Heart left ventricle (tissue), 16 donors: ENCODE measurements around the gene EIF4E2. TPM values are rescaled to one million over a fixed set of nuclear protein-coding genes. Genes with fewer than 3 reads are reported as not detected.

Source experiments
- ATAC-seq, 4 donors: fragments of 200-7000 bp; cut with Tn5 transposase; one replicate each; pipeline ENCODE4 v1.9.1; 2020 to 2022; ENCODE audit warnings: moderate library complexity in 4 of 4, mild to moderate bottlenecking in 3 of 4, moderate number of reproducible peaks in 1 of 4
- DNase-seq, 5 donors: peaks; one replicate each; pipeline ENCODE4 v3.0.0-alpha.2; 2020
- H3K27ac ChIP-seq, 12 donors: fragments of 200-600 bp; sonication (generic) in 4 of 12; one replicate each; pipeline versions ENCODE4 v1.5.0 to v1.8.0; 2016 to 2022; ENCODE audit warnings: mild to moderate bottlenecking in 2 of 12
- H3K27me3 ChIP-seq, 9 donors: fragments of 200-600 bp; sonication (generic) in 2 of 9; one replicate each; pipeline versions ENCODE4 v1.5.1 to v1.8.0; 2016 to 2022; ENCODE audit warnings: mild to moderate bottlenecking in 3 of 9
- H3K36me3 ChIP-seq, 9 donors: fragments of 200-600 bp; sonication (generic) in 2 of 9; one replicate each; pipeline versions ENCODE4 v1.5.0 to v1.8.0; 2018 to 2022; ENCODE audit warnings: mild to moderate bottlenecking in 2 of 9
- H3K4me1 ChIP-seq, 12 donors: fragments of 200-600 bp; sonication (generic) in 4 of 12; one replicate each; pipeline versions ENCODE4 v1.5.0 to v1.8.0; 2016 to 2022; ENCODE audit warnings: mild to moderate bottlenecking in 3 of 12
- H3K4me3 ChIP-seq, 12 donors: fragments of 200-600 bp; sonication (generic) in 4 of 12; one replicate each; pipeline versions ENCODE4 v1.5.0 to v1.8.0; 2017 to 2022; ENCODE audit warnings: mild to moderate bottlenecking in 9 of 12, moderate library complexity in 4 of 12
- H3K9me3 ChIP-seq, 12 donors: fragments of 200-600 bp; sonication (generic) in 4 of 12; one replicate each; pipeline versions ENCODE4 v1.5.0 to v1.8.0; 2016 to 2022; ENCODE audit warnings: mild to moderate bottlenecking in 1 of 12
- POLR2A ChIP-seq, 2 donors: fragments of 450-650 bp; IDR thresholded peaks; one replicate each; pipeline ENCODE4 v1.6.1; 2017; ENCODE audit warnings: antibody characterized with exemption in 2 of 2, mild to moderate bottlenecking in 2 of 2, moderate library complexity in 2 of 2
- WGBS, 4 donors: extraction: QIAGEN DNeasy Blood & Tissue Kit in 2 of 4; methylation state at CpG; one replicate each; pipeline versions ENCODE4 v1.1.5 to v1.1.7; 2013 to 2018; 5-methylcytosine and 5-hydroxymethylcytosine counted together
- intact Hi-C, 10 donors: fragments of 100-400 bp; cut with DNase I; formaldehyde crosslinking; loops; one replicate each; pipeline versions ENCODE4 v1.11.1 to v1.14.2; 2022
- polyA plus RNA-seq, 2 donors: library from polyadenylated mRNA; stranded (reverse); fragments of 200-250 nt; gene quantifications; one replicate each; pipeline ENCODE4 v1.2.3, GENCODE V29; 2013
- total RNA-seq, 9 donors: library from RNA; depleted of rRNA in 2 of 9; stranded (reverse); fragments of >200 nt in 2 of 9; fragmentation: NEBNext Ultra II Directional in 3 of 9; extraction: Animal tissue kit (Norgen Biotek cat#: 25700) in 3 of 9; gene quantifications; one replicate each; pipeline versions ENCODE4 v1.1.0 to v1.2.4, GENCODE V29; 2016 to 2023
- TF ChIP-seq, protein P1 (sequence below), 12 donors: fragments of 200-600 bp; sonication (generic) in 4 of 12; IDR thresholded peaks; one replicate each; pipeline versions ENCODE4 v1.5.0 to v1.8.0; 2018 to 2022; ENCODE audit warnings: antibody characterized with exemption in 12 of 12, mild to moderate bottlenecking in 5 of 12
- donor health status: ischemic (EF 13 %, LVEDD 7.1; RV severe dilation, severe dysfunction).
- donor health status: healthy with polysubstance abuse.
- donor health status: DM: no; HTN: yes; CAD: no.
- donor health status: DM: no; HTN: no; CAD: no.
- donor health status: ischemic (EF 25% LVEDD 6.9; RV normal size, moderate dysfunction).
- donor health status: ischemic (EF 25% LVEDD 5.7; RV mildly dilated, moderate dysfunction).
- donor health status: healthy.
- donor health status: DM: yes; HTN: yes; CAD: no.
- donor health status: ischemic (EF 35%, LVEDD 5.7; RV mildly dilated, moderate dysfunction).
- donor health status: nonischemic (EF 11% LVEDD 7.7; RV severe dilation, severe dysfunction).
- donor health status: DM: yes; HTN: yes; CAD: no.
- donor health status: PGD.
- donor health status: ischemic (EF 29% LVEDD 5.4; RV normal size, mild dysfunction).
- donor health status: nonischemic (EF 23%, LVEDD 6.1; RV moderate dilation, normal function).

EIF4E2 gene
- total and polyA plus RNA-seq, 11 donors = 15.3 to 54.0 (median 38.8) TPM

DNA sequence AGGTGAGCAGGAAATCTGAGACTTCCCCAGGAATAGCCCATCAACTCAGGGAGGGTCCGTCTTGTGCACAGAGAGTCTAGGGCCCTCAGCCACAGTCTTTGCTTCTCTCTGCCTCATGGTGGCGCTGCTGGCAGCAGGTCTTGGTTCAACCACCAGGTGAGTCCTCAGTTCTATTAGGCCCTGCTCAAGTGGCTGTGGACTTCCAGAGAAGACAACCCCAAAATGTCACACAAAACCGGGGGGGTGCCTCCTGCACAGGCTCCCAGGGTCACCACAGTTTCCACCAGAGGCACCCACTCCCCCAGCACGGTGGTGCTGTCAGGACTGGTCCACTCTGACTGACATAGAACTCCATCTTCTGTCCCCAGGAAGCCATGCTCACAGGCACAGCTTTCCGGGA, 13.4 kb upstream of the EIF4E2 start:
- H3K27me3 ChIP-seq = peaks cover 0 to 11% (median 0%) of the 10 kb centered on the region in 9 donors
- intact Hi-C loops = no loop called here
- H3K4me1 ChIP-seq = peaks cover 0 to 13% (median 0%) of the 10 kb centered on the region in 12 donors
- no peak overlapping the region for H3K4me3 ChIP-seq
- peak overlapping the region in 3 of 12 donors; percentile 34 to 52 (median 35) for H3K27ac ChIP-seq
- ATAC-seq (no peak), DNase-seq (peak in 1 of 5 donors; percentile 30)
- peaks cover 0 to 7% (median 0%) of the 10 kb centered on the region in 12 donors for H3K9me3 ChIP-seq
- 58 to 75% (median 62%) methylated on average over 5 of the region's 5 CpGs for WGBS, 4 donors
- H3K36me3 ChIP-seq = no peaks in the 10 kb centered on the region
- no peak for TF ChIP-seq POLR2A (IDR thresholded peaks at IDR 0.05)
- TF ChIP-seq, protein P1, sequence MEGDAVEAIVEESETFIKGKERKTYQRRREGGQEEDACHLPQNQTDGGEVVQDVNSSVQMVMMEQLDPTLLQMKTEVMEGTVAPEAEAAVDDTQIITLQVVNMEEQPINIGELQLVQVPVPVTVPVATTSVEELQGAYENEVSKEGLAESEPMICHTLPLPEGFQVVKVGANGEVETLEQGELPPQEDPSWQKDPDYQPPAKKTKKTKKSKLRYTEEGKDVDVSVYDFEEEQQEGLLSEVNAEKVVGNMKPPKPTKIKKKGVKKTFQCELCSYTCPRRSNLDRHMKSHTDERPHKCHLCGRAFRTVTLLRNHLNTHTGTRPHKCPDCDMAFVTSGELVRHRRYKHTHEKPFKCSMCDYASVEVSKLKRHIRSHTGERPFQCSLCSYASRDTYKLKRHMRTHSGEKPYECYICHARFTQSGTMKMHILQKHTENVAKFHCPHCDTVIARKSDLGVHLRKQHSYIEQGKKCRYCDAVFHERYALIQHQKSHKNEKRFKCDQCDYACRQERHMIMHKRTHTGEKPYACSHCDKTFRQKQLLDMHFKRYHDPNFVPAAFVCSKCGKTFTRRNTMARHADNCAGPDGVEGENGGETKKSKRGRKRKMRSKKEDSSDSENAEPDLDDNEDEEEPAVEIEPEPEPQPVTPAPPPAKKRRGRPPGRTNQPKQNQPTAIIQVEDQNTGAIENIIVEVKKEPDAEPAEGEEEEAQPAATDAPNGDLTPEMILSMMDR (IDR thresholded peaks at IDR 0.05) = peak in 3 of 12 donors; percentile 14 to 21 (median 19)

DNA sequence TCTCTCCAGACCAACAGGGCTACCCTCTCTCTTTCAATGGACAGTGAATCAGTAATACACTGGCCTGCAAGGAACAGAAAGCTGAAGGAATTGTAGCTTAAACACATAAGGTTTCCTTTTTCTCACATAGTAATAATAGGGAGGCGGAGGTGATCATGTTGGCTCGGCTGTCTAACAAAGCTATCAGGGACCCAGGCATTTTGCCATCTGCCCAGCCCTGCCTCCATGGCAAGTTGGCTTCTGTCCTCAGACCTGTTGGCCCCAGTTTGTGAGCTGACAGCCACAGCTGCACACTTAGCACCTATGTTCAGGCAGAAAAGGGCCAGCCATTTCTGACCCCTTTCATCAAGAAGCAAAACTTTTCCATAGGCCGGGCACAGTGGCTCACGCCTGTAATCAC, 13.0 kb upstream of the EIF4E2 start:
- H3K27me3 ChIP-seq = peaks cover 0 to 11% (median 0%) of the 10 kb centered on the region in 9 donors
- TF ChIP-seq, protein P1 (IDR thresholded peaks at IDR 0.05) = no peak
- TF ChIP-seq POLR2A (IDR thresholded peaks at IDR 0.05) = no peak
- H3K4me3 ChIP-seq = no peak overlapping the region
- ATAC-seq (peak; percentile 44 to 78 (median 63)), DNase-seq (peak; percentile 44 to 72 (median 63))
- H3K9me3 ChIP-seq = peaks cover 0 to 7% (median 0%) of the 10 kb centered on the region in 12 donors
- H3K27ac ChIP-seq = peak overlapping the region in 3 of 12 donors; percentile 34 to 52 (median 35)
- H3K36me3 ChIP-seq = no peaks in the 10 kb centered on the region
- intact Hi-C loops = no loop called here
- H3K4me1 ChIP-seq = peaks cover 0 to 13% (median 0%) of the 10 kb centered on the region in 12 donors
- WGBS, 4 donors = 46 to 61% (median 58%) methylated on average over 4 of the region's 4 CpGs

DNA sequence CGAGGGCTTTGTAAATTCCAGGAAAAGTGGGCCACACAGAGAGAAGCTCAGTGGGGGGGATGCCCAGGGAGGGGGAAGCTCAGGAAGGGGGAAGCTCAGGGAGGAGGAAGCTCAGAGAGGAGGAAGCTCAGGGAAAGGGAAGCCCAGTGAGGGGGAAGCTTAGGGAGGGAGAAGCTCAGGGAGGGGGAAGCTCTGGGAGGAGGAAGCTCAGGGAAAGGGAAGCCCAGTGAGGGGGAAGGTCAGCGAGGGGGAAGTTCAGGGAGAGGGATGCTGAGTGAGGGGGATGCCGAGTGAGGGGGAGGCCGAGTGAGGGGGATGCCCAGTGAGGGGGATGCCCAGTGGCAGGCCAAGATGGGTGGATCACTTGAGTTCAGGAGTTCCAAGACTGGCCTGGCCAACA, 11.8 kb upstream of the EIF4E2 start:
- intact Hi-C loops = no loop called here
- Histone ChIP-seq H3K4me1 (peaks cover 0 to 13% (median 0%) of the 10 kb centered on the region in 12 donors), H3K9me3 (peaks cover 0 to 7% (median 0%) of the 10 kb centered on the region in 12 donors), H3K36me3 (no peaks in the 10 kb centered on the region), H3K27me3 (peaks cover 0 to 11% (median 0%) of the 10 kb centered on the region in 9 donors), H3K4me3 (no peak overlapping the region), H3K27ac (no peak overlapping the region)
- ATAC-seq (peak in 1 of 4 donors; percentile 4), DNase-seq (peak in 1 of 5 donors; percentile 40)
- TF ChIP-seq, protein P1 (IDR thresholded peaks at IDR 0.05) = no peak
- TF ChIP-seq POLR2A (IDR thresholded peaks at IDR 0.05) = no peak
- WGBS, 4 donors = 44 to 56% (median 45%) methylated on average over 4 of the region's 4 CpGs

DNA sequence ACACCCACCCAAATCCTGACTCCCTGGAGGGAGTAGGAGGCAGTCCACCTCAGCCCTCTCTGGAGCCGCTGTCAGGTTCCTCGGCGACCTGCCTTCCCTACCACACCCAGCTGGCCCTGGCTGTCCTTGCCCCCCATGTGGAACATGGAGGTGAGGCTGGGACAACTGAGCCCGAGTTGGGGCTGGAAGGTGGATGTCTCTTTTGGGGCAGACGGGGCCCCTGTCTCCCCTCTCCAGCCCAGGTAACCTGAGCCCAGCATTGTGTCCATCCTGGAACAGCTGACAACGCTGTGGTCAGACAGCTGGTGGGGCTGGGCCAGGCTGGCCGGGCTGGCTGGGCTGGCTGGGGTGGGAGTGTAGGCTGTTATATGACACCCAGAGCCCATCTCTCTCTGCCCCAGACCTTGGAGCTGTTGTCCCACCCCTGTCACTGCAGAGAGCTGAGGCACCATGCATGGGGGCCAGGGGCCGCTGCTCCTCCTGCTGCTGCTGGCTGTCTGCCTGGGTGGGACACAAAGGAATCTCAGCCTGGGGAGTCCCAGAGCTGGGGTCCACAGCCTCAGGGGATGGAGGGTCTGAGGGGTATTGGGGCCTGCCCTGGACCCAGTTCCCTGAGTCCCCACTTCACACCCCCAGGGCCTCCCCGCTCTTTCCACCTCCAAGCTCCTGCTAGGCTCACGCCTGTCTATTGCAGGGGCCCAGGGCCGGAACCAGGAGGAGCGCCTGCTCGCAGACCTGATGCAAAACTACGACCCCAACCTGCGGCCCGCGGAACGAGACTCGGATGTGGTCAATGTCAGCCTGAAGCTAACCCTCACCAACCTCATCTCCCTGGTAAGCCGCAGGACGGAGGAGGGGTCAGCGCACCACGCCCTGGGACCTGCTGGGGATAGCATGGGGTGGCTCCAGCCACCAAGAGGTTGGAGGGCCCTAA, 10.9 kb upstream of the EIF4E2 start, which contains the start of gene CHRNG:
Gene CHRNG (plus strand): TSS at position 395 of the 934 bp plus-strand sequence. CDS start 56 bp downstream, at position 451.
- Histone ChIP-seq H3K36me3 (no peaks in the 10 kb centered on the region), H3K27me3 (peaks cover 0 to 11% (median 0%) of the 10 kb centered on the region in 9 donors), H3K4me1 (peaks cover 0 to 13% (median 0%) of the 10 kb centered on the region in 12 donors), H3K4me3 (no peak within 1 kb of the TSS), H3K27ac (no peak within 1 kb of the TSS), H3K9me3 (peaks cover 0 to 7% (median 0%) of the 10 kb centered on the region in 12 donors)
- WGBS, 4 donors = 70 to 76% (median 73%) methylated on average over 9 to 23 of the region's 23 CpGs
- no peak for TF ChIP-seq POLR2A (IDR thresholded peaks at IDR 0.05)
- TF ChIP-seq, protein P1 (IDR thresholded peaks at IDR 0.05) = no peak
- DNase-seq (peak in 1 of 5 donors; percentile 46), ATAC-seq (no peak)
- intact Hi-C loops = no loop called here
